ENCODE data around the gene MPI.

DNA sequence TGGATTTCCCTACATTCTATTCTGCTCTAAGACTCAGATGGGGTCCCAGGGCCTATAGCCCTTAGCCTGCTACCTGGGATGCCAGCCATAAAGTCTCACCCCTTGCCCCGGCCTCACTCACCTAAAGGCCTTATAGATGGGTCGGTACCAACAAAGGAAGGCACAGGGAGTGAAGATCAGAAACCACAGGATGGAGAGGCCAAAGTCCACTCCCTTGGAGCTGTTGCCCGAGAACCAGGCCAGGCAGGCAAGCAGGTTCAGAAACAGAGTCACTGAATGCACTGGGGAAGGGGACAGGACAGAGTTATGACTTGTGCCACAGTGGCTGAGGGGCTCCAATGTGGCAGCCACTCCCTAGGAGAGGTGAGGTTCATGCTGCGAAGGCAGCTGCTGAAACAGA lies 39.4 kb upstream of the MPI start:
- TF ChIP-seq, protein P1, sequence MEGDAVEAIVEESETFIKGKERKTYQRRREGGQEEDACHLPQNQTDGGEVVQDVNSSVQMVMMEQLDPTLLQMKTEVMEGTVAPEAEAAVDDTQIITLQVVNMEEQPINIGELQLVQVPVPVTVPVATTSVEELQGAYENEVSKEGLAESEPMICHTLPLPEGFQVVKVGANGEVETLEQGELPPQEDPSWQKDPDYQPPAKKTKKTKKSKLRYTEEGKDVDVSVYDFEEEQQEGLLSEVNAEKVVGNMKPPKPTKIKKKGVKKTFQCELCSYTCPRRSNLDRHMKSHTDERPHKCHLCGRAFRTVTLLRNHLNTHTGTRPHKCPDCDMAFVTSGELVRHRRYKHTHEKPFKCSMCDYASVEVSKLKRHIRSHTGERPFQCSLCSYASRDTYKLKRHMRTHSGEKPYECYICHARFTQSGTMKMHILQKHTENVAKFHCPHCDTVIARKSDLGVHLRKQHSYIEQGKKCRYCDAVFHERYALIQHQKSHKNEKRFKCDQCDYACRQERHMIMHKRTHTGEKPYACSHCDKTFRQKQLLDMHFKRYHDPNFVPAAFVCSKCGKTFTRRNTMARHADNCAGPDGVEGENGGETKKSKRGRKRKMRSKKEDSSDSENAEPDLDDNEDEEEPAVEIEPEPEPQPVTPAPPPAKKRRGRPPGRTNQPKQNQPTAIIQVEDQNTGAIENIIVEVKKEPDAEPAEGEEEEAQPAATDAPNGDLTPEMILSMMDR (IDR thresholded peaks at IDR 0.05), result no peak
- no peak for TF ChIP-seq POLR2A (IDR thresholded peaks at IDR 0.05)
